ENCODE measurements around the gene ITGB5. TPM values are rescaled to one million over a fixed set of nuclear protein-coding genes. Genes with fewer than 3 reads are reported as not detected.

The ITGB5 gene
- total RNA-seq, 2 experiments from 2014 or later = 0.47 to 0.85 TPM

DNA sequence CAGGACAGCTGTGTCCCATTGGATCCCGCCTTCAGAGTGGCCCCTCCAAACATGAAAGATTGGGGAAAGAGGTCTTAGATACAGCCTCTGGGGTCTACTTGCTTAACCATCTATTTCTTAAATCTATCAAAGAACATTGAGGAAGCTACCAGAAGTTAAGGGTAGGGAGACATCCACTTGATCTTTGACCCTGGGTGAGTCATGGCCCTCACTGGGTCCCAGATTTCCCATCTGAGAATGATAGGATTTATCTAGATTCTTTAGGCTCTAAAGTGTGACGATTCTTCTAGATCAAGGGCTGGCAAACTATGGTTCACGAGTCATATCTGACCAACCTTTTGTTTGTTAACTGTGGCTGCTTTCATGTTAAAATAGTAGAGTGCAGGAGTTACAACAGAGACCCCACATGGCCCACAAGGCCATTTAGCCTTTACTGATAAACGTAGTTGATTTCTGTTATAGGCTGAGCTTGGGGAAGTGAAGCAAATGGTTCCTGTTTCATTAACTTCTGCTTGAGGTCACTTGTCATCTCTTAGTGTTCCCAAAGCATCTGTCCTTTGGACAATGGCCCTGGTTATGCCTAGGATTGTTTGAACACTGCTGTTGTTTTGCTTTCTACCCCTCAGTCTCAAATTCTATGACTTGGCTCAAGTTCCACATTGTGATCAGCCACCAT lies 39.4 kb upstream of the ITGB5 start:
- Mint-ChIP-seq H3K27me3 (peaks cover 8% of the 10 kb centered on the region), H3K4me3 (no peak overlapping the region)

DNA sequence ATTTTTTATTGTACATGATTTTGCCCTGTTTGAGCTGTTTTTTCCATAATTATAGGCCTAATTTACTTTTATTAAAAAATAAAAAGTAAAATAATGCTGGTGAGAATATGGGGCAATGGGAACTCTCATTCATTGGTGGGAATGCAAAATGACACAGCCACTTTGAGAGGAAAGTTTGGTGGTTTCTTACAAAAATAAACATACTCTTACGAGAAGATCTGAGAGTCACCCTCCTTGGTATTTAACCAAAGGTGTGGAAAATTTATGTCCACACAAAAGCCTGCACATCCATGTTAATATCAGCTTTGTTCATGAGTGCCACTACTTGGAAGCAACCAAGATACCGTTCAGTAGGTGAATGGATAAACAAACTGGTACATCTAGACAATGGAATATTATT lies 37.6 kb upstream of the ITGB5 start:
- intact Hi-C loops (cut with DNase I, micrococcal nuclease) = loop anchor here in 1 of 2 experiments (5.0 kb wide), 1 partner anchor 278 kb away; no protein-coding TSS in a partner anchor
- no peak for ATAC-seq (ENCODE audit: poor library complexity)
- H3K9me3 Mint-ChIP-seq = no peaks in the 10 kb centered on the region
- DNase-seq = no peak
- no peaks in the 10 kb centered on the region for H3K4me1 Mint-ChIP-seq (ENCODE audit: low read depth)
- Histone ChIP-seq H3K4me1 (ENCODE audit: insufficient read depth, low read length) (no peaks in the 10 kb centered on the region), H3K27me3 (ENCODE audit: control insufficient read depth in 1 of 2, insufficient read depth in 2 of 2, low read length in 2 of 2) (no peaks in the 10 kb centered on the region), H3K9me3 (ENCODE audit: control insufficient read depth in 1 of 2, insufficient read depth in 1 of 2, low read length in 2 of 2) (no peaks in the 10 kb centered on the region), H3K36me3 (ENCODE audit: insufficient read depth, low read length) (no peaks in the 10 kb centered on the region), H3K4me3 (ENCODE audit: low read length) (no peak overlapping the region), H3K27ac (ENCODE audit: low read depth in 1 of 2, low read length in 2 of 2) (no peak overlapping the region)
- H3K27ac Mint-ChIP-seq = no peak overlapping the region
- ChIA-PET CTCF (no interaction called here), POLR2A (no interaction called here)
- H3K4me3 Mint-ChIP-seq = no peak overlapping the region
- peaks cover 8% of the 10 kb centered on the region for H3K27me3 Mint-ChIP-seq
- no peaks in the 10 kb centered on the region for H3K36me3 Mint-ChIP-seq (ENCODE audit: low read depth)
- TF ChIP-seq, protein P1, sequence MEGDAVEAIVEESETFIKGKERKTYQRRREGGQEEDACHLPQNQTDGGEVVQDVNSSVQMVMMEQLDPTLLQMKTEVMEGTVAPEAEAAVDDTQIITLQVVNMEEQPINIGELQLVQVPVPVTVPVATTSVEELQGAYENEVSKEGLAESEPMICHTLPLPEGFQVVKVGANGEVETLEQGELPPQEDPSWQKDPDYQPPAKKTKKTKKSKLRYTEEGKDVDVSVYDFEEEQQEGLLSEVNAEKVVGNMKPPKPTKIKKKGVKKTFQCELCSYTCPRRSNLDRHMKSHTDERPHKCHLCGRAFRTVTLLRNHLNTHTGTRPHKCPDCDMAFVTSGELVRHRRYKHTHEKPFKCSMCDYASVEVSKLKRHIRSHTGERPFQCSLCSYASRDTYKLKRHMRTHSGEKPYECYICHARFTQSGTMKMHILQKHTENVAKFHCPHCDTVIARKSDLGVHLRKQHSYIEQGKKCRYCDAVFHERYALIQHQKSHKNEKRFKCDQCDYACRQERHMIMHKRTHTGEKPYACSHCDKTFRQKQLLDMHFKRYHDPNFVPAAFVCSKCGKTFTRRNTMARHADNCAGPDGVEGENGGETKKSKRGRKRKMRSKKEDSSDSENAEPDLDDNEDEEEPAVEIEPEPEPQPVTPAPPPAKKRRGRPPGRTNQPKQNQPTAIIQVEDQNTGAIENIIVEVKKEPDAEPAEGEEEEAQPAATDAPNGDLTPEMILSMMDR (IDR thresholded peaks at IDR 0.05) = no peak

More for the DNA sequence above, 39.4 kb upstream of the ITGB5 start:
- intact Hi-C loops (cut with DNase I, micrococcal nuclease) = loop anchor here in 1 of 2 experiments (5.0 kb wide), 1 partner anchor 276 kb away; no protein-coding TSS in a partner anchor
- Mint-ChIP-seq H3K36me3 (ENCODE audit: low read depth) (no peaks in the 10 kb centered on the region), H3K9me3 (no peaks in the 10 kb centered on the region), H3K4me1 (ENCODE audit: low read depth) (no peaks in the 10 kb centered on the region), H3K27ac (no peak overlapping the region)
- Histone ChIP-seq H3K27ac (ENCODE audit: low read depth in 1 of 2, low read length in 2 of 2) (no peak overlapping the region), H3K9me3 (ENCODE audit: control insufficient read depth in 1 of 2, insufficient read depth in 1 of 2, low read length in 2 of 2) (no peaks in the 10 kb centered on the region), H3K36me3 (ENCODE audit: insufficient read depth, low read length) (no peaks in the 10 kb centered on the region), H3K4me1 (ENCODE audit: insufficient read depth, low read length) (no peaks in the 10 kb centered on the region), H3K4me3 (ENCODE audit: low read length) (no peak overlapping the region), H3K27me3 (ENCODE audit: control insufficient read depth in 1 of 2, insufficient read depth in 2 of 2, low read length in 2 of 2) (no peaks in the 10 kb centered on the region)
- ChIA-PET CTCF (no interaction called here), POLR2A (no interaction called here)
- no peak for DNase-seq
- TF ChIP-seq, protein P1 (IDR thresholded peaks at IDR 0.05) = no peak
- no peak for ATAC-seq (ENCODE audit: poor library complexity)

DNA sequence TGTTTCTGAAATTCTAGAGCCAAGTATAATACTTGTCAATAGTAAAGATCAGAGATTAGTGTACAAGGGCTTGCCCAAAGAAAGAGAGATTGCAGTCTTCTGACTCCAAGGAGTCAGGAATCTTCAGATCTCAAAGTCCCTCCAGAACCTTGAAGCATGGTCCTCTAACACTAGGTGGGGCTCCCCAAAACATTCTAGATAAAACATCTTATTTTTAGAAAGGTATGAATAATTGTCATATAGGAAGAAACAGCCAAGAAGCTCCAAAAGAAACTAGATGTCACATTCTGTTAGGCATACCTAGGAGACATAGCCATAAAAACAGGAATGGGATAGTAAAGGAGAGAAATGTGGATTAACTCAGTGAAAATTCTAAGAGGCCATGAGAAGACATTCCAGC lies 36.7 kb upstream of the ITGB5 start:
- H3K27me3 ChIP-seq (ENCODE audit: control insufficient read depth in 1 of 2, insufficient read depth in 2 of 2, low read length in 2 of 2) = no peaks in the 10 kb centered on the region
- no peaks in the 10 kb centered on the region for H3K36me3 ChIP-seq (ENCODE audit: insufficient read depth, low read length)
- no peak overlapping the region for H3K27ac Mint-ChIP-seq
- POLR2A ChIA-PET = no interaction called here
- no peaks in the 10 kb centered on the region for H3K4me1 Mint-ChIP-seq (ENCODE audit: low read depth)
- H3K4me1 ChIP-seq (ENCODE audit: insufficient read depth, low read length) = no peaks in the 10 kb centered on the region
- DNase-seq (no peak), ATAC-seq (ENCODE audit: poor library complexity) (no peak)
- CTCF ChIA-PET = no interaction called here
- H3K36me3 Mint-ChIP-seq (ENCODE audit: low read depth) = no peaks in the 10 kb centered on the region
- H3K9me3 ChIP-seq (ENCODE audit: control insufficient read depth in 1 of 2, insufficient read depth in 1 of 2, low read length in 2 of 2) = no peaks in the 10 kb centered on the region
- no peak overlapping the region for H3K4me3 ChIP-seq (ENCODE audit: low read length)
- intact Hi-C loops (cut with DNase I, micrococcal nuclease) = no loop called here
- H3K4me3 Mint-ChIP-seq = no peak overlapping the region
- peaks cover 8% of the 10 kb centered on the region for H3K27me3 Mint-ChIP-seq
- TF ChIP-seq, protein P1 (IDR thresholded peaks at IDR 0.05) = no peak
- H3K9me3 Mint-ChIP-seq = no peaks in the 10 kb centered on the region
- no peak overlapping the region for H3K27ac ChIP-seq (ENCODE audit: low read depth in 1 of 2, low read length in 2 of 2)

All from CD4-positive, alpha-beta T cell (primary cell).